Measurements from ENCODE around the gene PRRX2. TPM values are rescaled to one million over a fixed set of nuclear protein-coding genes. Genes with fewer than 3 reads are reported as not detected.
"Not testable (repeated sequence)": the region's sequence is repeated elsewhere in the genome, so short reads cannot be mapped to it uniquely, and the experiment has no call there.

PRRX2 gene
- total RNA-seq, 1 experiment from 2014 or later: 12.7 TPM

DNA sequence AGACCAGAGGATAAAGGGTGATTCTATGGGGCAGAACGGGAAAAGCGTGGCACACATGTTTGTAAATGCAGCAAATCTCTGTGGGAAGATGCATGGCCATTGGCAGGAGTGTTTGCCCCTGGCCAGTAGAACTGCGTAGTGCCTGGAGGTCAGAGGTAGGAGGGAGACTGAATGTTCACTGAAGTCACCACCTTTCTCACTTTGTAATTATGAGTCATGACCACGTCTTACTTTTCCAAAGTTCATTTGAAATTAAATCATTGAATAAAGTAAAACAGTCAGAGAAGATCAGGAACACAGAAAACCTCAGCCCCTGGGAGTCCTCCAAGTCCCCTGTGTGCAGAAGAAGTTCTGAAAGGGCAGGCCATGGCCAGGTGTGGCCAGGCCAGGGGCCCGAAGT, 82.8 kb downstream of the PRRX2 start:
- no peaks in the 10 kb centered on the region for H3K27me3 ChIP-seq (replicated peaks; ENCODE audit: insufficient read depth, low read depth, low read length, poor library complexity)
- BruUV-seq (replicated peaks): no TSS peak
- no peak for DNase-seq (ENCODE audit: low spot score)
- POLR2A ChIA-PET (ENCODE audit: low non-redundant PET): no interaction called here
- peaks cover 4% of the 10 kb centered on the region for H3K4me1 ChIP-seq (ENCODE audit: insufficient read depth, low read length, poor library complexity, severe bottlenecking)
- no peaks in the 10 kb centered on the region for H3K36me3 ChIP-seq (ENCODE audit: insufficient read depth, low read length, poor library complexity, severe bottlenecking)
- intact Hi-C loops (cut with micrococcal nuclease; ENCODE audit: unreplicated experiment): no loop called here
- no peak overlapping the region for H3K4me3 ChIP-seq (ENCODE audit: low read depth, low read length, poor library complexity, severe bottlenecking)
- H3K9me3 ChIP-seq (ENCODE audit: low read depth, low read length, poor library complexity, severe bottlenecking): no peaks in the 10 kb centered on the region
- H3K27ac ChIP-seq (ENCODE audit: low read depth, low read length, poor library complexity, severe bottlenecking): no peak overlapping the region
- CTCF ChIA-PET: no interaction called here
- TF ChIP-seq EZH2 (IDR thresholded peaks at IDR 0.05; ENCODE audit: borderline replicate concordance, low read depth, low read length, poor library complexity, severe bottlenecking): no peak
- TF ChIP-seq, protein P1, sequence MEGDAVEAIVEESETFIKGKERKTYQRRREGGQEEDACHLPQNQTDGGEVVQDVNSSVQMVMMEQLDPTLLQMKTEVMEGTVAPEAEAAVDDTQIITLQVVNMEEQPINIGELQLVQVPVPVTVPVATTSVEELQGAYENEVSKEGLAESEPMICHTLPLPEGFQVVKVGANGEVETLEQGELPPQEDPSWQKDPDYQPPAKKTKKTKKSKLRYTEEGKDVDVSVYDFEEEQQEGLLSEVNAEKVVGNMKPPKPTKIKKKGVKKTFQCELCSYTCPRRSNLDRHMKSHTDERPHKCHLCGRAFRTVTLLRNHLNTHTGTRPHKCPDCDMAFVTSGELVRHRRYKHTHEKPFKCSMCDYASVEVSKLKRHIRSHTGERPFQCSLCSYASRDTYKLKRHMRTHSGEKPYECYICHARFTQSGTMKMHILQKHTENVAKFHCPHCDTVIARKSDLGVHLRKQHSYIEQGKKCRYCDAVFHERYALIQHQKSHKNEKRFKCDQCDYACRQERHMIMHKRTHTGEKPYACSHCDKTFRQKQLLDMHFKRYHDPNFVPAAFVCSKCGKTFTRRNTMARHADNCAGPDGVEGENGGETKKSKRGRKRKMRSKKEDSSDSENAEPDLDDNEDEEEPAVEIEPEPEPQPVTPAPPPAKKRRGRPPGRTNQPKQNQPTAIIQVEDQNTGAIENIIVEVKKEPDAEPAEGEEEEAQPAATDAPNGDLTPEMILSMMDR (conservative IDR thresholded peaks at IDR 0.05; ENCODE audit: low read depth, low read length): no peak

DNA sequence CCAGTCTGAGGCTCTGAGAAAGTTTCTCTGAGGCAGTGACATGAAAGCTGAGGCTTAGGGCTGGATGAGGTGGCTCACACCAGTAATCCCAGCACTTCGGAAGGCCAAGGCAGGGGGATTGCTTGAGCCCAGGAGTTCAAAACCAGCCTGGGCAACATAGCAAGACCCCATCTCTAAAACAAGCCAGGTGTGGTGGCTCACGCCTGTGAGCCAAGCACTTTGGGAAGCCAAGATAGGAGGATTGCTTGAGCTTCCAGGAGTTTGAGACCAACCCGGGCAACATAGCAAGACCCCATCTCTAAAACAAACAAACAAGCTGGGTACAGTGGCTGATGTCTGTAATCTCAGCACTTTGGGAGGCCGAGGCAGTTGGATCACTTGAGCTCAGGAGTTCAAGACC, 83.6 kb downstream of the PRRX2 start:
- H3K27ac ChIP-seq (ENCODE audit: low read depth, low read length, poor library complexity, severe bottlenecking); H3K4me1 ChIP-seq (ENCODE audit: insufficient read depth, low read length, poor library complexity, severe bottlenecking); H3K36me3 ChIP-seq (ENCODE audit: insufficient read depth, low read length, poor library complexity, severe bottlenecking); BruUV-seq (replicated peaks); H3K4me3 ChIP-seq (ENCODE audit: low read depth, low read length, poor library complexity, severe bottlenecking); POLR2A ChIA-PET (ENCODE audit: low non-redundant PET); H3K27me3 ChIP-seq (replicated peaks; ENCODE audit: insufficient read depth, low read depth, low read length, poor library complexity); H3K9me3 ChIP-seq (ENCODE audit: low read depth, low read length, poor library complexity, severe bottlenecking); DNase-seq (ENCODE audit: low spot score); CTCF ChIA-PET; intact Hi-C loops (cut with micrococcal nuclease; ENCODE audit: unreplicated experiment): not testable (repeated sequence)

DNA sequence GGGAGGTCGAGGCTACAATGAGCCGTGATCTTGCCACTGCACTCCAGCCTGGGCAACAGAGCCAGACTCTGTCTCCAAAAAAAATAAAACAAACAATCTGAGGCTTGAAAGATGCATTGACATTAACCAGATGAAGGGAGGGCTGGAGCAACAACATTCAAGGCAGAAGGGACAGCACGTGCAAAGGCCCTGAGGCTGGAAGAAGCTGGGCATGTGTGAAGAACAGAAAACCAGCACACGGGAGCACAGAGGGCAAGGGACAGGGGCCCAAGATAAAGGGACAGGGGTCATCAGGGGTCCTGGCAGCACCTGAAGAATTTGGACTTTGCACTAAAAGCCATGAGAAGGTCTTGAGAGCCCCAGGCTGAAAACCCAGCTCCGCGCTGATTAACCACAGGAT, 84.1 kb downstream of the PRRX2 start:
- ChIA-PET POLR2A (ENCODE audit: low non-redundant PET) (no interaction called here), CTCF (interaction anchor here (0.5 kb wide), 1 partner anchor 12 kb away, joined by 3 read pairs; no protein-coding TSS in a partner anchor)
- intact Hi-C loops (cut with micrococcal nuclease; ENCODE audit: unreplicated experiment): no loop called here
- H3K27me3 ChIP-seq (replicated peaks; ENCODE audit: insufficient read depth, low read depth, low read length, poor library complexity): no peaks in the 10 kb centered on the region
- no peak for TF ChIP-seq EZH2 (IDR thresholded peaks at IDR 0.05; ENCODE audit: borderline replicate concordance, low read depth, low read length, poor library complexity, severe bottlenecking)
- TF ChIP-seq, protein P1 (conservative IDR thresholded peaks at IDR 0.05; ENCODE audit: low read depth, low read length): no peak
- H3K27ac ChIP-seq (ENCODE audit: low read depth, low read length, poor library complexity, severe bottlenecking): no peak overlapping the region
- no peaks in the 10 kb centered on the region for H3K36me3 ChIP-seq (ENCODE audit: insufficient read depth, low read length, poor library complexity, severe bottlenecking)
- no peak overlapping the region for H3K4me3 ChIP-seq (ENCODE audit: low read depth, low read length, poor library complexity, severe bottlenecking)
- no TSS peak for BruUV-seq (replicated peaks)
- H3K9me3 ChIP-seq (ENCODE audit: low read depth, low read length, poor library complexity, severe bottlenecking): no peaks in the 10 kb centered on the region
- peaks cover 4% of the 10 kb centered on the region for H3K4me1 ChIP-seq (ENCODE audit: insufficient read depth, low read length, poor library complexity, severe bottlenecking)
- no peak for DNase-seq (ENCODE audit: low spot score)

DNA sequence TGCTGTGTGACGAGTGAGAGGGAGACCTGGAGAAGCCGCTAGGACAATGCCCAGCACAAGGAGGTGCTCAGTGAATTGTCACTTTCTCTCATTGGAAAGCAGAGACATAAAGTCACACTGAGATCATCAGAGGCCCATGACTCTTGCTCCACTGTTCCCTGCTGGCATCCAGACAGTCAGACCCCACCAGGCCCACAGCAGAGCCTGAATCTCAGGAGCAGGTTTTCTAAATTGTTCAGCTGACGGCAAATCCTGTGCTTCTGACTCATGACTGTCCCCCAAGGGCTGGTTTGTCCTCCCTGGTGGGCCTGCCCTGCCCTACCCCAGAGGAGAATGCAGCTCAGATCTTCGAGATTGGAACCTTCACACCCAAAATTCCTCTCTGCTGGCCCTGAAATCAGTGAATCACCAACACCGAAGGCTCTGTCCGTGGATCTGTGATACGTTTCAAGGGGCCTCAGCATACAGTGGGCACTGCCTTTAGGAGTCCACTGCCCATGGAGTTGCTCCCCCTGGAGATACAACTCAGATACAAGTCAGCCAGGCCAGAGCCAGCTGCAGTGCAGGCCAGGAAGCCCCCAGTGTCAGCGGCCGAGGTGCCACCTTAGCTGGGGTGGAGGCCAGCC, 84.7 kb downstream of the PRRX2 start:
- H3K27me3 ChIP-seq (replicated peaks; ENCODE audit: insufficient read depth, low read depth, low read length, poor library complexity): no peaks in the 10 kb centered on the region
- H3K4me1 ChIP-seq (ENCODE audit: insufficient read depth, low read length, poor library complexity, severe bottlenecking): peaks cover 4% of the 10 kb centered on the region
- no peak overlapping the region for H3K27ac ChIP-seq (ENCODE audit: low read depth, low read length, poor library complexity, severe bottlenecking)
- no peaks in the 10 kb centered on the region for H3K36me3 ChIP-seq (ENCODE audit: insufficient read depth, low read length, poor library complexity, severe bottlenecking)
- ChIA-PET CTCF (interaction anchor here (0.5 kb wide), 1 partner anchor 13 kb away, joined by 3 read pairs; no protein-coding TSS in a partner anchor), POLR2A (ENCODE audit: low non-redundant PET) (no interaction called here)
- intact Hi-C loops (cut with micrococcal nuclease; ENCODE audit: unreplicated experiment): no loop called here
- H3K9me3 ChIP-seq (ENCODE audit: low read depth, low read length, poor library complexity, severe bottlenecking): no peaks in the 10 kb centered on the region
- no TSS peak for BruUV-seq (replicated peaks)
- TF ChIP-seq, protein P1 (conservative IDR thresholded peaks at IDR 0.05; ENCODE audit: low read depth, low read length): no peak
- TF ChIP-seq EZH2 (IDR thresholded peaks at IDR 0.05; ENCODE audit: borderline replicate concordance, low read depth, low read length, poor library complexity, severe bottlenecking): no peak
- no peak for DNase-seq (ENCODE audit: low spot score)
- no peak overlapping the region for H3K4me3 ChIP-seq (ENCODE audit: low read depth, low read length, poor library complexity, severe bottlenecking)
